Stimulated activated naive CD8-positive, alpha-beta T cell treated with anti-CD3 and anti-CD28 coated beads, Interleukin-15, Interleukin-2, amounts not matched to agents 100 U/mL and 50 U/mL, for 24 hours (primary cell): ENCODE data around the gene SLCO3A1.

Experiments used
- ATAC-seq: fragments of 150-1000 bp; cut with Tn5 transposase; one replicate; pipeline ENCODE4 v1.10.0; 2021
- DNase-seq: peaks from one replicate; pipeline ENCODE4 v3.0.0; 2021

Gene SLCO3A1

GRCh38 chr15:91912336-91912735 lies 58.8 kb downstream of the SLCO3A1 start:
- DNase-seq (no peak), ATAC-seq (no peak)

GRCh38 chr15:91913560-91913959 lies 60.1 kb downstream of the SLCO3A1 start:
- ATAC-seq (no peak), DNase-seq (no peak)

- DNase-seq, result no peak
- no peak for ATAC-seq
Measured at GRCh38 chr15:91915576-91915975, 62.1 kb downstream of the SLCO3A1 start.

- ATAC-seq (no peak), DNase-seq (no peak)
Measured at GRCh38 chr15:91916051-91916450, 62.5 kb downstream of the SLCO3A1 start.

GRCh38 chr15:91917686-91918360 lies 64.3 kb downstream of the SLCO3A1 start:
- ATAC-seq, result no peak
- DNase-seq, result no peak

- no peak for ATAC-seq
Measured at GRCh38 chr15:91919014-91919534, 65.6 kb downstream of the SLCO3A1 start.

GRCh38 chr15:91921188-91921842 lies 67.8 kb downstream of the SLCO3A1 start:
- no peak for DNase-seq
- ATAC-seq, result peak; percentile 6

More at GRCh38 chr15:91919014-91919534, 65.6 kb downstream of the SLCO3A1 start:
- no peak for DNase-seq

GRCh38 chr15:91921843-91922198 lies 68.3 kb downstream of the SLCO3A1 start:
- DNase-seq, result no peak
- no peak for ATAC-seq

- DNase-seq (no peak), ATAC-seq (no peak)
Measured at GRCh38 chr15:91922646-91923547, 69.4 kb downstream of the SLCO3A1 start.

GRCh38 chr15:91924183-91924582 lies 70.7 kb downstream of the SLCO3A1 start:
- ATAC-seq (no peak), DNase-seq (no peak)

GRCh38 chr15:91924837-91925495 lies 71.5 kb downstream of the SLCO3A1 start:
- ATAC-seq, result no peak
- no peak for DNase-seq

GRCh38 chr15:91925794-91926193 lies 72.3 kb downstream of the SLCO3A1 start:
- no peak for DNase-seq
- ATAC-seq, result no peak

GRCh38 chr15:91926908-91927270 lies 73.4 kb downstream of the SLCO3A1 start:
- DNase-seq (no peak), ATAC-seq (no peak)

- ATAC-seq (no peak), DNase-seq (no peak)
Measured at GRCh38 chr15:91927585-91927984, 74.1 kb downstream of the SLCO3A1 start.

- DNase-seq (no peak), ATAC-seq (no peak)
Measured at GRCh38 chr15:91928675-91929074, 75.2 kb downstream of the SLCO3A1 start.

- ATAC-seq, result no peak
Measured at GRCh38 chr15:91929509-91929908, 76.0 kb downstream of the SLCO3A1 start.

GRCh38 chr15:91930092-91930491 lies 76.6 kb downstream of the SLCO3A1 start:
- no peak for DNase-seq
- no peak for ATAC-seq

More at GRCh38 chr15:91929509-91929908, 76.0 kb downstream of the SLCO3A1 start:
- DNase-seq, result no peak

GRCh38 chr15:91936182-91936775 lies 82.8 kb downstream of the SLCO3A1 start:
- DNase-seq (no peak), ATAC-seq (no peak)

- ATAC-seq, result no peak
Measured at GRCh38 chr15:91936927-91937326, 83.4 kb downstream of the SLCO3A1 start.

GRCh38 chr15:91938136-91938535 lies 84.6 kb downstream of the SLCO3A1 start:
- ATAC-seq (no peak), DNase-seq (no peak)

More at GRCh38 chr15:91936927-91937326, 83.4 kb downstream of the SLCO3A1 start:
- DNase-seq, result no peak

- no peak for DNase-seq
- no peak for ATAC-seq
Measured at GRCh38 chr15:91939403-91939831, 85.9 kb downstream of the SLCO3A1 start.
